Activated T-cell treated with anti-CD3 and anti-CD28 coated beads for 4 hours (primary cell): ENCODE results near the gene PSMC5.
"Not testable (repeated sequence)": the region's sequence is repeated elsewhere in the genome, so short reads cannot be mapped to it uniquely, and the experiment has no call there.

Experiments
- DNase-seq: peaks from one replicate; pipeline ENCODE4 v3.0.0-alpha.2; 2020

Gene PSMC5

DNA sequence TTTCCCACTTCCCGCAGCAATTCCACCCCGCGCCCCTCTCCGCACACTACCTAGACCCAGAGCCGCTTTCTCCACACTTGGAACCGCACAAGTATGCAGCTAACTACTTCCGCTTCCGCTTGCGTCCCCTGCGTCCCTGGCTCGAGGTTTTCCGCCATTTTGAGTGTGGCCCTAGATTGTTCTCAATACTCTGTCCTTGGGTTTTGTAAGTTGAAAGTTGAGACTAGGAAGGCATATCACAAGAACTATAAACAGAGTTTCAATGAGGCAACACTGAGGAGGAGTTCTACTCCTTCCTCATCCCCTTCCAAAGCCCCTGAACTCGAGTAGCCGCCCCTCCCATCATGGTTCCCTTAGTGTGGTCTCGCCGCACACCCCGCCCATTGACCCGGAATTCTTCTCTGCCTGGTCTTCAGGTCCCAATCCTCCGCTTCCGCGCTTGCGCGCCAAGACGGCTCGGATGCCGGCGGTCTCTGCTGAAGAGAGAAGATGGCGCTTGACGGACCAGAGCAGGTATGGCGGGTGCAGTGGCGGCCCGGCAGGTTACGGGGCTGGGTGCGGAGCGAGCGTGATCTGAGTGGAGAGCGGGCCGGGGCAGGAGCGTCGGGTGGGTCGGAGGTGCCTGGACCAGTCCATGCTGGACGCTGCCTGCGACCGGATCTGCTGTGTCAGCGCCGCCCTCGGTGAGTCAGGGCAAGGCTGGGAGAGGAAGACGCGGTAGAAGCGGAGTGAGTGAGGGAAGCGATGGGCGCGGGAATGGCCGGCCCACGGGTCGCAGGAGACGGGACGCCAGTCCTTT, at the start of gene PSMC5, which contains the start of gene FTSJ3:
Gene PSMC5, plus strand, starts transcription at position 430 of the 799 bp plus-strand sequence. Its CDS starts 60 bp downstream, at position 490.
Gene FTSJ3, minus strand, starts transcription at position 662 of the 799 bp plus-strand sequence. CDS start 761 bp downstream, outside the sequence.
- peak; percentile 90 for DNase-seq

DNA sequence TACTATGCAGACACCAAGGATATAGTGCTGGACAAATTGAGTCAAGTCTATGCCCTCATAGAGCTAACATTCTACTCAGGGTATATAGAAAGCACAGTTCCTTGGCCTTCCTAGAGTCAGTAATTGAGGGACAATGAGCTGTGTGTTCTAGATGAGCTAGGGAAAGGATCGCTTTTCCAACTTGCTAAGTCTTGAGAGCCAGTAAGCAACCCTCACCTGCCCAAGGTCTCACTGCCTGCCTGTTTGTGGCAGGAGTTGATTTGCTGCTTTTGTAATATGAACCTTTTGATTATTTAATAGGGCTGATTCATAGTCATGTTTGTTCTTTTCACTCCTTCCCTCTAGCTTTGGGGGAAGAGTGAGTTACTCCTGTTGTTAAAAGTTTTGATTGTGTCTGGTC, 46.7 kb upstream of the PSMC5 start:
- DNase-seq: no peak

DNA sequence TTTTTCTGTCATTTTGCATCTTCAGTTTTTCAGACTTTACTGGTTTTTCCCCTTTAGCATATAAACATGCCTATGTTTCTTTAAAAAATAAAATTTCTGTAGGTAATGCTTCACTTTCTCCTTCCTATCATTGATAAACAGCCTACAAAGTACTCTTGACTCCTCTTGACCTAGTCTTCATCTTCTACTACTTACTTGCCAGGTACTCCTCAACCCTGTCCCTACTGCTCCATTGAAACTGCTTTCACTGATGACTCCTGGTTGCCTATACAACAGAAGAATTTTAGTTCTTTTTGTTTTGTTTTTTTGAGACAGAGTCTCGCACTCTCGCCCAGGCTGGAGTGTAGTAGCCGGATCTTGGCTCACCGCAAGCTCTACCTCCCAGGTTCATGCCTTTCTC, 46.3 kb upstream of the PSMC5 start:
- DNase-seq: no peak

DNA sequence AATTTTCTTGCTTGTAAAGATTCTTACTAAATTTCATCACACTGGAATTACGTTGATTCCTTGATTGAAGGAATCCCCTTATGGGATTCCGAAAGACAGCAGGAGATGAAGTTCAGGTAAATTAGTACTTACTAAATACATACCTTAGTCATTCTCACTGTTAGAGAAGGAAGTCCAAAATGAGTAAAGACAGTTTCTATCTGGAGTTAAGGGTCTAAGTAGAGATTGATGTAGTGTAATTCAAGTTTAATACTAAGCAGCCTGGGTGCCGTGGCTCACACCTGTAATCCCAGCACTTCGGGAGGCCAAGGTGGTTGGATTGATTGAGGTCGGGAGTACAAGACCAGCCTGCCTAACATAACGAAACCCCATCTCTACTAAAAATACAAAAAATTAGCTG, 43.7 kb upstream of the PSMC5 start:
- DNase-seq: no peak

DNA sequence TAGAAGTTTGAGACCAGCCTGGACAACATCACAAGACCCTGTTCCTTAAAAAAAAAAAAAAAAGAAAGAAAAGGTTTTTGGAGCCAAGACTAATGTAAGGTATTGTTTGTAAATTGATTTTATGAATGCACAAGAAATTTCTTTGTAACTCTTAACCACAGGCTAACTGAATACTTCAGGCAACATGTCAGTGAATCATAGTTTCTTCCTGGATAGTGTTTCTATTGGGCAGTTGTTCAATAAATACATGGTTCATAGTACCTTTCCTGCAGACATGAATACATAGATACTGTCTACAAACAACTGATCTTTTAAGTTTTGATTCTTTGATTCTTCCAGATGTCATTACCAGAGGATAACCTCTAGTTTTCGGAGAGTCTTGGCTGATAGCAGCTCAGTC, 41.7 kb upstream of the PSMC5 start:
- DNase-seq: no peak

DNA sequence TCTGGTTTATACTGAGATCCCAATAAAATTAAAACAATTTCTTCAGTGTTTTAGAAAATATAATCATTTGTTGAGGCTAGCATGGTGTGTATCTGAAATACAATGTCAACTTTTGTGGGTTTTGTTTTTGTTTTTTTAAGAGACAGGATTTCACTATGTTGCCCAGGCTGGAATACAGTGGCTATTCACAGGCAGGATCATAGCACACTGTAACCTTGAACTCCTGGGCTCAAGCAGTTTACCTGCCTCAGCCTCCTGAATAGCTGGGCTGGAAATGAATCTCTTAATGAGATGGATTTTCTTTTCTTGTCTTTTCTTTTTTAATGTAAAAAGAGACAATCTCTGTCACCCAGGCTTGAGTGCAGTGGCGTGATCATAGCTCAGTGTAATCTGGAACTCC, 41.1 kb upstream of the PSMC5 start:
- no peak for DNase-seq

DNA sequence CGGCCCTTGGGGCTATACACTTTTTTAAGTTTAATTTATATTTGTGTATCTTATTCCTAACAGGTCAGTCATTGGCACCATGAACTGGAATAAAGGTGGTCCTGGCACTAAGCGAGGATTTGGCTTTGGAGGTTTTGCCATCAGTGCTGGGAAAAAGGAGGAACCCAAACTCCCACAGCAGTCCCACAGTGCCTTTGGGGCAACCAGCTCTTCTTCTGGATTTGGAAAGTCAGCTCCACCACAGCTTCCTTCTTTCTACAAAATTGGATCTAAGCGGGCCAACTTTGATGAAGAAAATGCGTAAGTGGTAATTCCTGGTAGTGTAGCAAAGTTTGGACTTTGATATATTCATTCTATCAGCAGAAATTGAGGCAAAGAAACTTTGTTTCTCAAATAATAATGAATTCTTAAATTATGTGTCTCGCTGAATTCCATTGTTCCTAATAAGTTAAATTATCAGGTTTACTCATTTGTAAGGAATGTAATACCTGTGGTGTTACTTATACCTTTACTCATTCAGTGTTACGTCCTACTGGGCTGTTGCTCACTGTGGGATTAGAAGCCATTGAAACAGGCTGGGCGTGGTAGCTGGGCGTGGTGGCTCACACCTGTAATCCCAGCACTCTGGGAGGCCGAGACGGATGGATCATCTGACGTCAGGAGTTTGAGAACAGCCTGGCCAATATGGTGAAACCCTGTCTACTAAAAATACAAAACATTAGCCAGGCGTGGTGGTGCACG, 40.1 kb upstream of the PSMC5 start:
- no peak for DNase-seq

DNA sequence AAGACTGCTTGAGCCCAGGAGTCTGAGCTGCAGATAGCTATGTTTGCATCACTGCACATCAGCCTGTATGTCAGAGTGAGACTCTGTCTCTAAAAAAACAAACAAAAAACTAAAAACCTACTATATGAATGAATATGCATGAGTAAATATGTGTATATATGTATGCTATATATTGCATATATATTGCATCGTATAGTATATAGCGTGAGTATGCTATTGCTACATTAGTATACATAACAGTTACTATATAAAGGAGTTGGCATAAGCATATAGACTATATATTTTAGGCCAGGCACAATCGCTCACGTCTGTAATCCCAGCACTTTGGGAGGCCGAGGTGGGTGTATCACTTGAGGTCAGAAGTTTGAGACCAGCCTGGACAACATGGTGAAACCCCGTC, 37.2 kb upstream of the PSMC5 start:
- no peak for DNase-seq

DNA sequence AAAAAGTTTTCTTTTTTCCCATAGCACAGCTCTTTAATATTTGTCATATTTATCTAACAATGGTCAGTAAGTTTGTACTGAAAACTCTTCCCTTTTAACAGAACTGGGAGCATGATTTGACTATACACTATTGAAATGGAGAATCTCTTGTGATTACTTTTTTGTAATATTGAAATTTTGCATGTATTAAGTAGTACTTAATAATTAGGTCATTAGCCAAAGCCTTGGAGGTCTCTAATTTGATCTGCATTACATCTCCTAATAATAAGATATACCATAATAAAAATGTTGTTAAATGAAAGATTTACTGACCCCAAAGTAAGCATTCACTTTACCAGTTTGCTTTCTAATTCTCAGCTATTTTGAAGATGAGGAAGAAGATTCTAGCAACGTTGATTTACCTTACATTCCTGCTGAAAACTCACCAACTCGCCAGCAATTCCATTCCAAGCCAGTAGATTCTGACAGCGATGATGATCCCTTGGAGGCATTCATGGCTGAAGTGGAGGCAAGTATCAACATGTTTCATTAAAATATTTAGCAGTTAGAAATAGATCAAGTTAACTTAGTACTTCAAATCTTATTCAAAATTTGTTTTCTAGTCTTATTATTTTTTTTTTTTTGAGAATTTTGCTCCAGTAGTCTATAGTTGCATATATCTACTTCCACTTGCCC, 35.0 kb upstream of the PSMC5 start:
- DNase-seq: no peak

DNA sequence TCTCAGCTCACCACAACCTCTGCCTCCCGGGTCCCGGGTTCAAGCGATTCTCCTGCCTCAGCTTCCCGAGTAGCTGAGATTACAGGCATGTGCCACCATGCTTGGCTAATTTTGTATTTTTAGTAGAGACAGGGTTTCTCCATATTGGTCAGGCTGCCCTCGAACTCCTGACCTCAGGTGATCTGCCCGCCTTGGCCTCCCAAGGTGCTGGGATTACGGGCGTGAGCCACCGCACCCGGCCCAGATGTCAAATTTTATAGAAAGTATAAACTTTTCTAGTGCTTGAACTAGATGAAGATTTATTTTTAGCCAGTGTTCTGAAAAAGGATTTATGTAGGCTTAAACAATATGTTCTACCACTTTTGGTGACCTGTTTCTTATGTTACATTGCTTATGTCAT, 30.9 kb upstream of the PSMC5 start:
- DNase-seq: not testable (repeated sequence)

DNA sequence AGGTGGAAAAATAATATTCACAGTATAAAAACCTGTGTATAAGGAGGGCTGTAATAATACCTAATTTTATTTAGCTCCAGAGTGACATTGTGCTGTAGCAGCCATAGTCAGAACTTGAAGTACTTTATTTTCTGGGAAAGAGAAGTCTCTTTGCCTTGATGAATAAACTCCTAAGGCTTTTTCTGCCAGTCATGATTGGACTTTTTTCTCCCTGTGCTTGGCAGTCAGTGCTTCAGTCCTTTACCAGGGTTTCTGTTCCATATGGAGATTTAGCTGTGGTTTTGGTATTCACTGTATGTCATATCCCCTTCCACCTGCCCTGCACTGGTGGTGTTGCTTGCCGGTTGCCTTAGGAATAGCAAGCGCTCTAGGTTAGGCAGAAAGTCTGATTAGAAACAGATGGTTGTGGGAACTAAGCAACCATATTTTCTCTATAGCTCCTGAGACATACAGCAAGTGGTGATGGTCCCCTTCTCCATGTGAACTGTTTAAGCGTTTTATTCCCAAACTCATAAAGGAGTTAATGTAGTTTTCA, 28.6 kb upstream of the PSMC5 start:
- DNase-seq: no peak

DNA sequence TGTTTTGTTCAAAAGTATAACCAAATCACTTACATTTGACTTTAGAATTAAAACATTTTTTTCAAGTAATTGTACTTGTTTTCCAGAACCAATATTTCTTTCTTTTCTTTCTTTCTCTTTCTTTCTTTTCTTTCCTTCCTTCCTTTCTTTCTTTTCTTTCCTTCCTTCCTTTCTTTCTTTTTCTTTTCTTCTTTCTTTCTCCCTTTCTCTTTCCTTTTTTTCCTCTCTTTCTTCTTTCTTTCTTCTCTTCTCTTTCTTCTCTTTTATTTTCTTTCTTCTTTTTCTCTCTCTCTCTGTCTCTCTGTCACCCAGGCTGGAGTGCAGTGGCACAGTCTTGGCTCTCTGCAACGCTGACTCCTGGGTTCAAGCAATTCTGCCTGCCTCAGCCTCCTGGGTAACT, 26.4 kb upstream of the PSMC5 start:
- DNase-seq: no peak

DNA sequence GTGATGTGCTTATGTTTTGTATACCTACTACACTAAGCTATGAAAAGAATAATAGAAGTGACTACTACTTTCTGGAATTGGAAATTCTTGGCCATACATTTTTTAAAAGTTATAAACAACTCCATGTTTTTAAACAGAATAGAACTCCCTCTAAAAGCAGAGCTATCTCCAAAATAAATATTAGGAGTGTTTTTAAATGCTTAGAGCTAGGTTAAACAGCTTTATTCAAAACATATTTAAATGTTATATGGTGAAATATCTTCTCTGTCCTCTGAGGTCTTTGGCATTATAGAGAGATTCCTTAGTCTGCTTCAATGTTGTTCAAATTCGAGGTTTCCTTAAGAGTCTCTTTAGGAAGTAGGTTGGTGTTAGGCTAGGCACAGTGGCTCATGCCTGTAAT, 22.9 kb upstream of the PSMC5 start:
- DNase-seq: no peak

DNA sequence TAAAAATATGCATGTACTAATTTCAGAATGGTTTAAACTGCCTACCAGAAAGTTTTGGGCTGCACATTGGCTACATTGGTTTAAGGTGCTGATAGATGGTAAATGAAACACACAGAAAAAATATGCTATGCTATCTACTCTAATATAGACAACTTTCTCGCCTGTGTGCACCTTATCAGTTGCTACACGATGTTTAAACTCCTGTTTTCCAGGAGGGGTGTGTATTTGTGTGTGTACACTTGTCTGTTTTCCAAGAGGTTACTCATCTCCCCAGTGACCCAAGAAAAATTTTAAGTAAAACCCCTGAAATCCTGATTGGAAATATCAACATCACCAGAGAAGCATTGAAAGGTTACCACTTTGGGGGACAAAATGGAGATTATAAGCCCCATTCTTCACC, 21.6 kb upstream of the PSMC5 start:
- DNase-seq: no peak

DNA sequence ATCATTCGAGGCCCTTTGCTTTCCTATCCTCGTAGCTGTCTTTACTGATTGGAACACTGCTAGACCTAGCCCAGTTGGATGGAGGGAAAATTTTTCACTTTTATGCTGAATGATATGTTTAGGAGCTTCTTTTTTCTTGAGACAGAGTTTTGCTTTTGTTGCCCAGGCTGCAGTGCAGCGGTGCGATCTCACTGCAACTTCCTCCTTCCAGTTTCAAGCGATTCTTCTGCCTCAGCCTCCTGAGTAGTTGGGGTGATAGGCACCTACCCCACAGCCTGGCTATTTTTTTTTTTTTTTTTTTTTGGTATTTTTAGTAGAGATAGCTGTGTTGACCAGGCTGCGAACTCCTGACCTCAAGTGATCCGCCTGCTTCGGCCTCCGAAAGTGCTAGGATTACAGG, 17.3 kb upstream of the PSMC5 start:
- no peak for DNase-seq

DNA sequence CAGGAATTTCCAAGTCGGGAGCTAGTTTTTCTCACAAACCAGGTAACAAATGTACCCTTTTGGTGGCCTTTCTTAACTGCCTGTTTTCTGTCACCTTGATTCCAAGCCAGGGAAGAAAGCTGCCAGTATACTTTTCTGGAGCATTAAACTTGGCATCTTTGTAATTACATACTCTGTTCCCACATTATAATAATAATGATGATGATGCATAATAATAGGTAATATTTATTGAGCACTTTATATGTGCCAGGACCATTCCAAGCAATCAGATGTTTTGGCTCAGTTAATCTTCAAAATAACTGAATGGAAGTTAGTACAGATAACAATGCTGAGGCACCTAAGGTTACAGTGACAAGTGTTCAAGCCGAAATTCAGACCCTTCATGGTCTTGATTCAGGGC, 11.1 kb upstream of the PSMC5 start:
- no peak for DNase-seq

DNA sequence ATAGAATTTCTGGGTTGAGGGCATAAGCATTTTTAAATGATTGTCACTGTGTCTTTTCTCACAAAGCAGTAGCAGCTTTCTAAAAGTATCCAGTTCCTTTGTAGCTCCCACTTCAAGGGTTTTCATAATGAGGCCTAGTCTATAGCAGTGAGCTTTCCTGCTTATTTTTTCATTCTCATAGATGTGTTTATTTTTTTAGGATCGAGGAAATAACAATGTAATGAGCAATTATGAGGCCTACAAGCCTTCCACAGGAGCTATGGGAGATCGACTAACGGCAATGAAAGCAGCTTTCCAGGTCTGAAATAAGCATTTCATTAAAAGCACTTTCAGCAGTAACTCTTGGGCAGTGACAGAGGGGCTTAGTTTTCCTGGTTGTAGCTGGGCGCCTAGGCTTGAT, 10.6 kb upstream of the PSMC5 start:
- DNase-seq: no peak

DNA sequence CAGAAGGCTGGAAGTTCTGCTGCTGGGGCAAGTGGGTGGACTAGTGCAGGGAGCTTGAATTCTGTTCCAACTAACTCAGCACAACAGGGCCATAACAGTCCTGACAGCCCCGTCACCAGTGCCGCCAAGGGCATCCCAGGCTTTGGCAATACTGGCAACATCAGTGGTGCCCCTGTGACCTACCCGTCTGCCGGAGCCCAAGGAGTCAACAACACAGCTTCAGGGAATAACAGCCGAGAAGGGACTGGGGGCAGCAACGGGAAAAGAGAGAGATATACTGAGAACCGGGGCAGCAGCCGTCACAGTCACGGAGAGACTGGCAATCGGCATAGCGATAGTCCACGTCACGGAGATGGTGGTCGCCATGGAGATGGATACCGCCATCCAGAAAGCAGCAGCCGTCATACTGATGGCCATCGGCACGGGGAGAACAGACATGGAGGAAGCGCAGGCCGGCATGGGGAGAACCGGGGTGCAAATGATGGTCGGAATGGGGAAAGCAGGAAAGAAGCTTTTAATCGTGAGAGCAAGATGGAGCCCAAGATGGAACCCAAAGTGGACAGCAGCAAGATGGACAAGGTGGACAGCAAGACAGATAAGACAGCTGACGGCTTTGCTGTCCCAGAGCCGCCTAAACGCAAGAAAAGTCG, 9.4 kb upstream of the PSMC5 start:
- DNase-seq: no peak

DNA sequence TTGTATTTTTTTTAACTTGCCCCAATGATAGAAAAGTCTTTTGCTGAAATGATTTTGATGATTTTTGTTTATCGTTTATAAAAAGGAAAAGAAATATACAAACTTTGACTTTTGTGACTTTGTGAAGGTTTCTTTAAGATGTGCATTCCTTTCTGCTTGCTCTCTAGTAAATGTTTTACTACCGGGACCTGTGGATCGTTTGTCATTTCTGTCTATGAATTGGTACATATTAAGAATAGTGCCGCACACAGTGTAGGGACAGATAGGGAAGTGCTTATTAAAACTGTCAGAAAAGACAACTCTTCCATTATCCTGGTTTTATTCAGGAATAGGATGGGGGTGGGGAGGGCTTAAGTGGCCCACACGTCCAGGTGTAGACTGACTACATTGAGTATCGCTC, 8.1 kb upstream of the PSMC5 start:
- no peak for DNase-seq

DNA sequence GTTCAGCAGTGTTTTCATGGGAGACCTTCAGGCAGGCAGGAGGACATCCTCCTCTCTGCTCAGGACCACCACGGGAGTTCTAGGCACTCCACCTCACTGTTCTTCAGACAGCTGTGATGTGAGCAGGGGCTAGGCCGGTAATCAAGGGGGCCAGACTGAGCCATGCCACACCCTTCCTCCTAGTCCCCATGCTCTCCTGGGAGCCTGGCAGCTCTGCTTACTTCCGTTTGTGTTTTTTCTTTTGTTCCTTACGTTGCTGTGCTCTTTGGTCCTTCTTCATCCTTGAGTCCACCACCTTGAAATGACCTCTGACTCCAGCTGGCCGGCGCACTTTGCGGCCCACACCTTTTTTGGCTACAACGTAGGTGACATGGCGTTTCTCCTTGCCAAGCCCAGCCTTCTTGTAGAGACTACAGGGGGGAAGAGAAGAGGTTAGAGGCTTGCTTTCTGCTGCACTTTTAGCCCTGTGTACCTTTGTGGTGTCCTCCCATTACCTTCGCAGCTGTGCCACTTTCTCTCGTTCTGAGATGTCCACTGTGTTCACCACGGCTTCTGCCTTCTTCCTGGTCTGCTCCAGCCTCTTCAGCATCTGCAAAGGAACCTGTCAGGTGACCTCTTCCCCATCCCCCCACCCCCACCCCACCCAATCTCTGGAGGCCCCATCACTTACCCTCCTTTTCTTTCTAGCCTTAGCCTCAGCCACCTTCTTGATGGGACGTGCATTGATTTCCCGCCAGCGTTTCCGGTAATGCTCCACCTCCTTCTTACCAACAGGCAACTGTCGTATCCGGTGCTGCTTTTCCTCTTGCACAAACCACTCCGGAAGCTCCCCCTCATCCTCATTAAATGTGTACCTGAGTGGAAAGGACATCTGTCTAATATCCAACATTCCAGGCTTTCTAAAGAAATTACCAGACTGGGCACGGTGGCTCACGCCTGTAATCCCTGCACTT, 7.4 kb upstream of the PSMC5 start:
- DNase-seq: no peak

DNA sequence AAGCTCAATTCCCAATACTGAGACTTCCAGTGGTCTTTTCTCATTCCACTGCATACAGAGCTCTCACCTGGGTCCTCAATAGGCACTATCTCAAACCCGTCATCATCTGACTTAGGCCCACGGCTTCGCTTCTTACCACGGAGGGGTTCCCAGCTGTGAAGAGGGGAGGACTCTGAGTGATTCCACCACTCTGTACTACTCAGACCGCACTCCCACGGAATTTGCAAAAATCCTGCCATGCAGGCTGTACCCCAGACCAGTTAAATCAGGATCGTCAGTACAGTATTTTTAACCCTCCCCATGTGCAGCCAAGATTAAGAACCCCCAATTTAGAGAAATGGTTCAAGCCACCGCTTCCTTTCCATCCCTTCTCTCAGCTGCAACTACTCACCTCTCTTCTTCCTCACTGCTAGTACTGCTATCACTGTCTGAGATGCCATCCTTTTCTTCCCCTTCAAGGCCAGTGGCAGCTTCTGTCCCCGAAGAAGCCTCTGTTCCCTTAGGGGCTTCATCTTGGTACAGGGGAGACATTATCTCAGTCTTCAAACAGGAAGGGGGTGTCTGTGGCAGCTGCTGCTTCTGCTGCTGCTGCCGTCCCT, 6.2 kb upstream of the PSMC5 start:
- DNase-seq: no peak
